DMS114 treated with DMSO at 0.1 percent for 48 hours (cell line): ENCODE data around the gene ICOSLG.
"Not testable (repeated sequence)": the region's sequence is repeated elsewhere in the genome, so short reads cannot be mapped to it uniquely, and the experiment has no call there.

Experiments
- DNase-seq: peaks from one replicate; lab custom pipeline; 2025; ENCODE audit not compliant: unreplicated experiment; lab: John Stamatoyannopoulos, UW

The ICOSLG gene

DNA sequence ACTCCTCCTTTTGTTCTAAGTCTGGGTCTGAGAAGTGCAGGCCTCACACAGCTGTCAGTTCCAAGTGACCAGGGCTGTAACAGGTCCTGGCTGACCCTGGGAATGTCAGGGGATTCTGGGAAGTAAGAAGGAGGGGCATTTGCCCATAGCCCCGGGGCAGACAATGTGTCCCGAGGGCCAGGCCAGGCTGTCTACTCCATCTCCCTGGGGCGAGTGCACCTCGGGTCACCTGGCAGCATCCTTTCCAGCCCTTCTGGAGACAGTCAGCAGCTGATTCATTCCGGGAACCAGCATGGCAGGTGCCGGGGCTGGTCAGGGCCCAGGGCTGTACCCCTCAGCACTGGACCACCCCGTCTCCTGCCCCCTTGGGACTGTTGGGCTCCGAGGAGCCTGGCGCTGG, 13.1 kb downstream of the ICOSLG start:
- not testable (repeated sequence) for DNase-seq

DNA sequence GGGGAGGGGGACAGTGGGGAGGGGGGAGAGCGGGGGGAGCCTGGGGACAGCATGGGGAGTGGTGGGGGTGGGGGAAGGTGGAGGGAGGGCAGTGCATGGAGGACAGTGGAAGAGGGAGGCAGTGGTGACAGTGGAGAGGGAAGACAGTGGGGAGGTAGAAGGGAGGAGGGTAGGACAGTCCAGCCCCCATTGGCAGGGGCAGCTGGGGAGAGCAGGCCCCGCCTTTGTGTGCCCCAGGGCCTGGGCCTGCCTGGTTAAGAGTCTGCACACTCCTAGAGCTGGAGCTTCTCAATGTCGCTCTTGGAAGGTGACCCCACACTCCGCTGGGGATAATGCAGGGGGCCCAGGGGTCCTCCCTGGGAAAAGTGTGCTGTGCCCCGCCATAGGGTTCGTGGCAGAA, 15.1 kb downstream of the ICOSLG start:
- not testable (repeated sequence) for DNase-seq

DNA sequence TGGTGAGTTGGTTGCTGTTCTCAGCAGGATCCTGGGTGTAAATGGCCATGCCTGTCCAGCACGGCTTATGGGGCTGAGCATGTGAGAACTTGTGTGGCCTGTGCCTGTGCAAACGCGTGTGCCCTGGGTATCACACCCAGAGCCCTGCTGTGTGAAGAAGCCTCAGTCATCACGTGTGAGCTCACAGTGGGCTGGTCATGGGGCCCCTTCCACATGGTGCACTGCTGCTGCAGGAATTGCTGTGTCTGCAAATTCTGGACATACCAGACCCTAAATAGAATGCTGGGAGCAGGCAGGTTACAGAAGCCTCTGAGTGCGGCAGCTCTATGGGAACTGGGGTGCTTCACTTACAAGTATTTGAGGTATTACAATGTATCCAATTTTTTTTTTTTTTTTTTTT, 17.4 kb downstream of the ICOSLG start:
- not testable (repeated sequence) for DNase-seq

DNA sequence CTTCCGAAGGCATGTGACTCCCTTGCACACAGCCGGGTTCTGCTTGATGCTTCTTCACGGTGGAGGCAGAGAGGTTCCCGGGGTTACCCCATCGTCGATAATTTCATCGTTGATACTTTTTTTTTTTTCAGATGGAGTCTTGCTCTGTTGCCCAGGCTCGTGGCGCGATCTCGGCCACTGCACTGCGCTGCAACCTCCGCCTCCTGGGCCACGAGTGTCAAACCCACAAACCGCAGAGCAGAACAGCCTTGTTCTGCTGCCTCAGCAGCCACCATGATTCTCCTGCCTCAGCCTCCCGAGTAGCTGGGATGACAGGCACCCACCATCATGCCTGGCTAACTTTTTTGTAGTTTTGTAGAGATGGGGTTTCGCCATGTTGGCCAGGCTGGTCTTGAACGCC, 20.1 kb downstream of the ICOSLG start:
- not testable (repeated sequence) for DNase-seq

DNA sequence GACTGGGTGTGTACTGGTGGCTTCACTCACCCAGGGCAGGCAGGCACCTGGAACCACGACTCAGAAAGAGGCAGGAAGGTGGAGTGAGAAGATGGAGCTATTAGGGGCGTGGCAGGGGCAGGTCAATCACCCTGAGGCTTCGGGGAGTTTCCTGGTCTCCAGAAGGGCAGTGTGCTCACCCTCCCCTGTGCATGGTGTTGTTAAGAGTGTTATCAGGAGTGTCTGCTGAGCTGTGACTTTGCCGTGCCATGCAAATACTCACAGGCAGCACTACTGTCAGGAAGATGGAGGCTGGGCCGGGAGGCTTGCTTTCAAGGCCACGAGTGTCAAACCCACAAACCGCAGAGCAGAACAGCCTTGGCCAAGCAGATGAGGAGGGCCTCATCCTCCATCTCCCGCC, 22.3 kb downstream of the ICOSLG start:
- DNase-seq, result not testable (repeated sequence)

DNA sequence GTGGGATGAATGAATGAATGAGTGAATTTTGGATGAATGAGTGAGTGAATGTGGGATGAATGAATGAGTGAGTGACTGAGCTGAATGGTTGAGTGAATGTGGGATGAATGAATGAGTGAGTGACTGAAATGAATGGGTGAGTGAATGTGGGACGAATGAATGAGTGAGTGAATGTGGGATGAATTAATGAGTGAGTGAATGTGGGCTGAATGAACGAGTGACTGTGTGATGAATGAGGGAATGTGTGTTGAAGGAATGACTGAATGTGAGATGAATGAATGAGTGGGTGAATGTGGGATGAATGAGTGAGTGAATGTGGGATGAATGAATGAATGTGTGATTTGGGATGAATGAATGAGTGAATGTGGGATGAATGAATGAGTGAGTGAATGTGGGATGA, 28.8 kb downstream of the ICOSLG start:
- DNase-seq, result not testable (repeated sequence)

DNA sequence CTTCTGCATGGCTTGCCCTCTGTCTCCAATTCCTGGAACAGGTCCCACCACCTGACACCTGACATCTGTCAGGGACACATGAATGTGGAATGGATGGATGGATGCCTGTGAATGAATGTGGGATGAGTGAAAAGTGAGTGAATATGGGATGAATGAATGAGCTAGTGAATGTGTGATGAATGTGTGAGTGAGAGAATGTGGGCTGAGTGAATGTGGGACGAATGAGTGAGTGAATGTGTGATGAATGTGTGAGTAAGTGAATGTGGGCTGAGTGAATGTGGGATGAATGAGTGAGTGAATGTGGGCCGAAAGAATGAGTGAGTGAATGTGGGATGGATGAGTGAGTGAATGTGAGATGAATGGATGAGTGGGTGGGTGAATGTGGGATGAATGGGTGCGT, 29.2 kb downstream of the ICOSLG start:
- DNase-seq, result not testable (repeated sequence)

DNA sequence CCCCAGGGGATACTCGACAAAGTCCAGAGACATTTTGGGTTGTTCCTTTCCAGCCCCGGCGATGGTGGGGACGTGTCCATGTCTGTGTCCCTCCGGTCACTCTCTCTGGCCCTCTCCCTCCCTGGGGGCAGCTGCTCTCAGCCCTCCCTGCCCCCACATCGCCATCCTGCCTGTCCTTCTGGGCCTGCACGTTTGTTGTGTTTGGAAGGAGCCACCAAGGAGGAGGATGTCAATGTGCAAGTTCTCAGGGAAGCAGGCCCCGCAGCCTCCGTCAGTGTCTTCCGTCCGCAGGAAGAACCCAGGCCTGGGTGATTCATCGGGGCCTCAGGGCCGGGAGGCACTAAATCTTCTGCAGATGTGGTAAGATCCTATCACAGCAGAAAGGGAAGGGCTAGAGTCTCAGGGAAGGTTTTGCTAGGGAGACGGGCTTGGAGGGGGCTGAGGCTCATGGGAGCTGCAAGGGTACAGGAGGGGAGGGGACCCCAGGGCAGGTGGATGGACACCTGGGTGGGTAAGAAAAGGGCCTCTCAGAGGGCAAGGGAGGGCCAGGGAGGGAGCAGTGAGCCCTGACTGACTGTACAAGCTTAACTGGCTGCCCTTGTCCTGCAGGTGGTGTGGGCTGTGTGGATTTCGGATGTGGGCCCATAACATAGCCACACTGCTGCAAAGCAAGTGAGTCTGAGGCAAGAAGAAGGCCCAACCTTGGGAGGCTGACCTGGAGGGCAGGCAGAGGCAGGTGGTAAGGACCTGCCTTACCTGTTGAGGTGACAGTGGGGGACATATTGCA, 32.7 kb downstream of the ICOSLG start:
- not testable (repeated sequence) for DNase-seq

DNA sequence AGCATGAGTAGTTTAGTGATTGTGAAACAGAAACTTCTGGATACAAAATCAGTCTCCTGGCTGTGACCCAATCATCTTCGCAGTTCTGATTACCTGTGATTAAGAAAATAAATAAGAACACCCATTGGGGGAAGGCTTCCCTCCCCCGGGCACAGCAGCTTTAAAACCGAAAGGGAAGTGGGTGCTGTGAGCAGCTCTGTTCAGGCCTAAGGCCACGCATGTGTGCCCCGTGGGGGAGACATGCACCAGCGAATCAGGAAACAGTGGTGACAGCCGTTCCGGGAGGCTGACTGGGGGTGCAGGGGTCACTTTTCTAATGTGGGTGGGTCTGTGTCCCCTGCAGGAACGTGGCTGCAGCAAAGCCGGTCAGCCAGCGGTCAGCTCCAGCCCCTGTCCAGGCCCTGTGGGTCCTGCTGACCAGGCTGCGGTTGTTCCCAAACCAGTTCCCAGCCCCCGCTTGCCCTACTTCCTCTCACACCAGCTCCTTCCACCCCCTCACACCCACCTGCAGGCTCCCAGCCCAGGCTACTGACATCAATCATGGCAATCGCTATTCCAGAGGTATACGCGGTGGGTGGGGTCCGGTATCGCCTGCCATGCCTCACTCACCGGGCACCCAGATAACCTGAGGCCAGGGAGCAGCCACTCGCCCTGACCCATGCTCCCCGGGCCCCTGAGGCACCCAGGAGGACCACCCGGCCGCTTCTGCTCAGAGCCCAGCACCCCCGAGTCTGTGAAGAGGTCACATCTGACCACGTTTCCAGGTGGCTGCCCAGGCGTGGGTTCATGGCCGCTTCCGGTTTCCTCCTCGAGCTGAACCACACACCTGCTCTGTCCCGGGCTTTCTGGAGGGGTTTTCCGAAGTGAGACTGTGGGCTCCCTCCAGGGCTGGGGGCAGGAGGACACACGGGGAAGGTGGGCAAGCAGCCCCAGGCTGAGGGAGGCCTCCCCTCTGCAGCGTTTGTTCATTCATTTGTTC, 33.8 kb downstream of the ICOSLG start:
- DNase-seq, result not testable (repeated sequence)

DNA sequence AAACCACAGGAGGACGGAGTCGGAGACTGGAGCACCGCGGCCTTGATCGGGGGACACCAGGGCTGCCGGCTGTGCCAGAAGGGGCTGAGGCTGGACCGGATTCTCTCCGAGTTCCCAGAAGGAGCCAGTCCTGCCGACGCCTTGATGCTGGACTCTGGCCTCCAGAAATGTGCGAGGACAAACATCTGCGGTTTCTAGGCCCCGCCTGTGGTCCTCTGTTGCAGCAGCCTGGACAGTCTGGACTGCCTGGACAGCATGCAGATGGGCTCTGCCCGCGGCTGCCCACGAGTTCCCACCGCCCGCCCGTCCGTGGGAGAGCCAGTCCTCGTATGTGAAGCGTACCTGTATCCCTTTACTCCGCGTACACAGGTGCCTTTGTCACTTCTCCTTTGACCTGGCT, 34.6 kb downstream of the ICOSLG start:
- DNase-seq, result not testable (repeated sequence)

DNA sequence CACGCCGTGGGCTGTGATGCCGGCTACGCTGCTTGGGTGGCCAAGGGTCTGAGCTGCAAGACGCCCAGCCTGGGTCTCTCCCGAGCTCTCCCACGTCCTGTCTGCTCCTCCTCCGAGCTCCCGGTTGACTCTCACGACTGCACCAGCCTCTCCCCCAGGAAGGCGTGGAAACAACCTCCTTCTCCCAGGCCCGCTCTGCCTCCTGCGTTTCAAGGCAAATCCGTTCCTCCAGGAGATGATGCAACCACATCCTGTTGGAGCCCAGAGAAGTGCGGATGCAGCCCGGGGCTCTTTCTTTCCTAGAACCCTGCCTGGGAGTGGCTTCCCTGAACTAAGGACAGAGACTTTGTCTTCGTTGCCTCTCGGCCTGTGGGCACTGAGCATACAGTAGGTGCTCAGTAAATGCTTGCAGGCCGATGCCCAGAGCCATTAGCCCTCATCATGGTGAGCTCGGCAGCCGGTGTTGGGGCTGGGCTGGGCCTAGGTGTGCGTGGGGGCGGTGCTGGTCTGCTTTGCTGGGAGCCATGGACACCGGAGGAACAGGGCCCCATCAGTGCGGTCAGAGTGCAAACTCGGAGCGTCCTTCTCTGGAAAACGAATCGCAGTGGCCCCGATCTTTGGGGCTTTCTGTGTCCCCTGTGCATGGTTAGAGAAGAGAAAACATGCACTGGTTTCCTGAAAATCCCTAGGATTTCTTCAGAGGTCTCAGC, 38.0 kb downstream of the ICOSLG start:
- DNase-seq, result not testable (repeated sequence)

DNA sequence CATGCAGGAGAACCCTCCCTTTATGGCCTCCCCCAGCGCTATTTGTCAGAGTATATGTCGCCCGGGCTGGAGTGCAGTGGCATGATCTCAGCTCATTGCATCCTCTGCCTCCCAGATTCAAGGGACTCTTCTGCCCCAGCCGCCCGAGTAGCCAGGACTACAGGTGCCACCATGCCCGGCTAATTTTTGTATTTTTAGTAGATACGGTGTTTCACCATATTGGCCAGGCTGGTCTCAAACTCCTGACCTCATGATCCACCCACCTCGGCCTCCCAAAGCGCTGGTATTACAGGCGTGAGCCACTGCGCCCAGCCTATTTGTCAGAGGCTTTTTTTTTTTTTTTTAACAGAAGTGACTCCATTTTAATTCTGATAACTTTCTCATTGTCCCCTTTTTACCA, 40.7 kb downstream of the ICOSLG start:
- not testable (repeated sequence) for DNase-seq

DNA sequence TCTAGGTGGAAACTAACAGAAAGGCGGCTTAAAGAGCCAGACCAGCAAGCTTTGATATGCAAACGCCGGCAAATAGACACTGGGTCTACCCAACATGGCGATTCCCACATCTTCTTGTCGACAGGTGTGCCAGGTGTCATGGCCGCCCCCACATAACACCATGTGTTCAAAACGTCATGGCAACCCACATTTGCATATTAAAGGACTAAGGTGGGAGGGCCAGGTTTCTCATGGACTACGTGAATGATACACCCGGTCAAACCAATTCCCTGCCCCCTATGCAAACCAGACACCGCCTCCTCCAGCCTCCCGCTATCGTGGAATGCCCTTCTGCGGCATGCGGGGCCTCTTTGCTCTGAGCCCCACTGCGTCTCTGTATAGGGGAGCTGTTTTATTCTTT, 41.3 kb downstream of the ICOSLG start:
- DNase-seq, result no peak

DNA sequence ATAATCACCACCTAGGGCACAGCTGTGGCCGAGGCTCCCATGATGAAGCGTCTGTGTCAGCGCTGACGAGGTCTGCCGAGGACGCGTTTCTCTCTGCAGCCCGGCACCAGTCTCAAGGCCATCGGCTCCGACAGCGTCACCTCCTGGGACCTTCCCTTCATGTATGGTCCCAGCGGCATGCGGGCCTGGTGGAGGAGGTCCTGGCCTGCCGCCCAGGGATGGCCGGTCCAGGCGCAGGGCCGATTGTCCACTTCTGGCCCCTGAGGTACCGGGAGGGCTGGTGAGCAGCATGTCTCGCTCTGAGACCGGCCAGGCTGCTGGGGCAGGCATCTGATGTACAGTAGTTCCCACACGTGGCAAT, 43.6 kb downstream of the ICOSLG start:
- not testable (repeated sequence) for DNase-seq

DNA sequence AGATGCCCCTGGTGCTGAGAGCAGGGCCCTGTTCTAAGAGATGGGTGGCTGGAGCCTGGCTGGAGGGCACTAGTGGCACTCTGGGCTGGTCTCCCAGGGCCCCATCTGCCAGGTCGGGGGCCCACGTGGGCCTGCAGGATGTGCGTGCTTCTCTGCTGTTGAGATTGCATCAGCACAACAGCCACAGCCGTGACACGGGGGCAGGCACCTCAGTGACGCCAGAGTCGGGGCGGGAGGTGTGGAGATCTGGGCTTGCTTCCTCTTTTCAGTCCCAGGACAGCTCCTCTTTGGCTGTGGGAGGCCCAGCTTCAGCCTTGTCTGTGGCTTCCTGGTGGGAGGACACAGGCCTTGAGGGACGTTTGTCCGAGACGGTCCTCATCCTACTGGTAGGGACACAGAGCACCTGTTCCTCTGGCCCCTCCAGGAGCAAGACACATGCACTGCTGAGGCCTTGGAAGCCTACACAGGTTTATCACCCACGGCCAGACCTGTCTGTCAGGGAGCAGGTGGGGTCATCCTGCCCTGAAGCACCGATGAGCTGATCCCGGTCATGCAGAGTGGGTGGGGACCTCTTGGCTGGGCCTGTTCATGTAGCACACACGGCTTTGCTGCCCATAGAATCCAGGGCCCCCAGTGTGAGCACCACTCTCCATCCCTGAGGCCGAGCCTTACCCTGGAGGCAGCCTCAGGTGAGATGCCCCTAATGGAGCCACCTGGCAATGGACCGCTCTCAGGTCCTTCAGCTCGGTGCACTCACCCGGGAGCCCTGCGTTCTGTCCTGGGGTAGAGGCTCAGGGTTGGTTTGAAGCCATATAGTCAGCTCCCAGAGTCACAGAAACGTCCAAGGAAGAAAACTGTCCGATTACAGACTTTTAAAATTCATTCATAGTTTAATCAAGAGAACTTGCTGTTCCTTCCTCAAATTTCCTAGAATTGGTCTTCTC, 44.3 kb downstream of the ICOSLG start:
- not testable (repeated sequence) for DNase-seq

DNA sequence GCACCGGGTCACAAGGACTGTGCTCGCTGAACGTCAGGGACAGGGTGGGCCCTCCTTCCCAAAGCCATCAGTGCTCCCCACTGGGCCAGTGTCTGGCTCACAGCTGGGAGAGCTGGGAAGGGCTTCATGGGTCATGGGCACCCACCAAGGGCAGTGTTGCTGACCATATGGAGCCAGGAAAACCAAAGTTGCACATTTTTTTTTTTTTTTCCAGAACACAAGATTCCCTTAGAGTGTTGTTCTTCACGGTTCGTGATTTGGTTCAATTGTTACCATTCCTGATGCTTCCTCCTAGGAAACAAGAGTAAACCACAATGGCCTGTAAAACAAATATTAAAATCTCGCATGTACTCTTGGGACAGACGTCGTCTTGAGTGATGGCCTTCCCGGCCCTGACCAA, 45.9 kb downstream of the ICOSLG start:
- DNase-seq, result not testable (repeated sequence)

DNA sequence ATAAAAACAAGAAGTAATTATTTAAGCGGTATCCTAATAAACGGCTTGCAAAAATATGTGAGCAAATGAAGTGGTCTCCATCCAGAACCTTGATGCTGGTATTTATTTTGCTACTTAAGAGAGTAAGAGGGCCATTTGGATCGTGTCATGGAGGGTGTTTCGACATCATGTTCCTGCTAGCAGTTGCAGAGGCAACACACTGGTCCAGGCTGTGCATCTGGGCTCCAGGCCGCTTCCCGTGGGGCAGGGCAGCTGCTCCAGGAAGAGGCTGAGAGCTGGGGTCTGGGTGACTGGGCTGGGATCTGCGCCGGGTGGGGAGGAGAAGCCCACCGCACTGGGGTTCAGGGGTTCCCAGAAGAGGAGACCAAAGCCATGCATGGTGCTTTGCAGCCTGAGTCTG, 46.3 kb downstream of the ICOSLG start:
- DNase-seq, result not testable (repeated sequence)

DNA sequence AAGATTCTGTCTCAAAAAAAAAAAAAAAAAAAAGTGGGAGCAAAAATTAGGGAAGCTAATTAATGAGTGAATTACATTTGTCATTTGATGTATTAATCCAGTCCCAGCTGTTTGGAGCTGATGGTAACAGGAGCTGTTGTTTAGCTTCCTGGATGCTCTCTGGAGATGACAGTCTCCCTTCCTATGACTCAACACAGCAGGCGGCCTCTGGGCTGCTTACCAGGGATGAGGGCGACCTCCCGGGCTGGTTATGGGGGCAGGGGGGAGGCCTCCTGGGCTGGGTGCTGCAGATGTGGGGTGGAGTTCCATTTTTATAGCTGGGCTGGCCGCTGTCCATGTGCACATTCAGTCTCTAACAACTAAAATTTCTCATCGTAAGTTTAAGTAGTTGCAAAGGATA, 47.6 kb downstream of the ICOSLG start:
- DNase-seq, result not testable (repeated sequence)

DNA sequence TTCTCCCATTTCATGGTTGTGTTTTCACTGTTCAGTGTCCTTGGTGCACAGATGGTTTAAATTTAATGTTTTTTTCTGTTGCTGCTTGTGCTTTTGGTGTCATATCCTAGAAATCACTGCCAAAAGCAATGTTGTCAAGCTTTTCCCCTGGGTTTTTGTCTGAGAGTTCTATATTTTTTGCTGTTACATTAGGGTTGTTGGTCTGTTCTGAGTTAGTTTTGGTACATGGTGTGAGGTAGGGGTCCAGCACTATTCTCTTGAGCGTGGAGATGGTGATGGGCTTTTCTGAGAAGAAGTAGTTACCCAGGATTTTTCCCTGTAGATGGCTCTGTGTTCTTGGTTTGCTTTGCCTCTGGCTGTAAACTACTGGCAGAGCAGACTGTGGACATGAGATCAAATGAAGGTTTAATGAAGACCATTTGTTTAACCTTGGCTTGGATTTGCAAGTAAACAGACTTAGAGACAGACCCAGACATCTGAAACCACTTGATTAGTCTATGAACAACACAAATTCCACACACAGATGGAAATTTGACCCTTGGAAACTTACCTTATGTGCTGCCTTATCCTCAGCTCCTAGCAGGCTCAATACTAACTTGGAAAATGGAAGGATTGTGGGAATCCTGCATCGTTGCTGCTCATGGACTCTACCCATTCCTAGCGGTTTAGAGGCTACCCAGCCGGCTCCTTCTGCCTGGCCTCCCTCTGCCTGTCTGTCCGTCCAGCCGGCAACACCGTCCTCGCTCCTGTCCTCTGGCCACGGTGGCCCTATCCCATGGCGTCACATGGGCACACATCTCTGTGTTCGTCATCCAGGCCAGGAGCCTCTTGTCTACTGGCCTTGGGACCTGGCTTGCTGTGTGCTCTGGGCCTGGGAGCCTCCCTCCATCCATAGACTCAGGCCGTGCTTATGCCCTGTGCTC, 50.1 kb downstream of the ICOSLG start:
- not testable (repeated sequence) for DNase-seq
